HG03432 (cell line): ENCODE measurements around the gene LEFTY2.
"Not testable (repeated sequence)": the region's sequence is repeated elsewhere in the genome, so short reads cannot be mapped to it uniquely, and the experiment has no call there.

ENCODE experiments used
- ATAC-seq: cut with Tn5 transposase; IDR thresholded peaks from one replicate; pipeline ENCODE4 v1.9.1; 2021; ENCODE audit warnings: mild to moderate bottlenecking, moderate library complexity; ENCODE audit not compliant: unreplicated experiment

LEFTY2 gene

DNA sequence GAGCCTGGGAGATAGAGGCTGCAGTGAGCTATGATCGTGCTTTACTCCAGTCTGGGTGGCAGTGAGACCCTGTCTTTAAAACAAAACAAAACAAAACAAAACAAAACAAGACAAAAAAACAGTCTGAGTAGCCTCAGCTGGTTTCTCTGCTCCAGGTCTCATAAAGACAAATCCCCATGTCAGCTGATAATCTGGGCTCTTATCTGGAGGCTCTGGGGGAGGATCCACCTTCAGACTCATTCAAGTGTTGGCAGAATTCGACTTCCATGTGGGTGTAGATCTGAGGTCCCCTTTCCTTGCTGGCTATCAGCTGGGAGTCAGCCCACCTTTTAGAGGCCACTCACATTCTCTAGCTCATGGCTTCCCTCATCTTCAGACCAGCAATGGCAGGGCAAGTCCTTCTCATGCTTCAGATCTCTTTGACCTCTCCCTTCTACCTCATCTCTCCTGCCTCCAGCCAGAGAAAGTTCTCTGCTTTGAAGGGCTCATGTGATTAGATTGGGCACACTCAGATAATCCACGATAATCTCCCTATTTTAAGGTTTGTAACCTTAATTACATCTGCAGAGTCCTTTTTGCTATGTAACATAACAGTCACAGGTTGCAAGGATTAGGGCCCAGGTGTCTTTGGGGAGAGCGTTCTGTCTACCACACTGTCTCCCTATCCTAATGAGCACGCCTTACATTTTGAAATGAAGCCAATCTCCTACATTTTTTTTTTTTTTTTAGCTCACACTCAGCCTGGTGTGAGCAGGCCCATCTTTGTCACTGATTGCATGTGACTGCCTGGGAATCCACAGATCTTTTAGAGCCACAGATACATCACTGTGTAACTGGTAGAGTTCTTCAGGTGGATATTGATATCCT, 9.5 kb downstream of the LEFTY2 start:
- no peak for ATAC-seq

DNA sequence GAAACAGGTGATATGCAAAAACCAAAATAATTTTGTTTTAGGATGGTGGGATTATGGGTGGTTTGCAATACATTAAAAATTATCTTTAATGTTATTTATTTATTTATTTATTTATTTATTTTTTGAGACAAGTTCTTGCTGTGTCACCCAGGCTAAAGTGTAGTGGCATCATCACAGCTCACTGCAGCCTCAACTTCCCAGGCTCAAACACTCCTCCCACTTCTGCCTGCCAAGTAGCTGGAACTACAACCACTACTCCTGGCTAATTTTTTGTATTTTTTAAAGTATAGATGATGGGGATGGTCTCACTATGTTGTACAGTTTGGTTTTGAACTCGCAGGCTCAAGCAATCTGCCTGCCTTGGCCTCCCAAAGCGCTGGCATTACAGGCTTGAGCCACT, 10.5 kb downstream of the LEFTY2 start:
- no peak for ATAC-seq

DNA sequence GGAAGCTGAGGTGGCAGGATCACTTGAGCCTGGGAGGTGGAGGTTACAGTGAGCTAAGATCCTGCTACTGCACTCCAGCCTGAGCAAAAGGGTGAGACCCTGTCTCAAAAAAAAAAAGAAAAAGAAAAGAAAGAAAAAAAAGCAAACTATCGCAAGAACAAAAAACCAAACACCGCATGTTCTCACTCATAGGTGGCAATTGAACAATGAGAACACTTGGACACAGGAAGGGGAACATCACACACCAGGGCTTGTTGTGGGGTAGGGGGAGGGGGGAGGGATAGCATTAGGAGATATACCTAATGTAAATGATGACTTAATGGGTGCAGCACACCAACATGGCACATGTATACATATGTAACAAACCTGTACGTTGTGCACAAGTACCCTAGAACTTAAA, 11.6 kb downstream of the LEFTY2 start:
- ATAC-seq = not testable (repeated sequence)

DNA sequence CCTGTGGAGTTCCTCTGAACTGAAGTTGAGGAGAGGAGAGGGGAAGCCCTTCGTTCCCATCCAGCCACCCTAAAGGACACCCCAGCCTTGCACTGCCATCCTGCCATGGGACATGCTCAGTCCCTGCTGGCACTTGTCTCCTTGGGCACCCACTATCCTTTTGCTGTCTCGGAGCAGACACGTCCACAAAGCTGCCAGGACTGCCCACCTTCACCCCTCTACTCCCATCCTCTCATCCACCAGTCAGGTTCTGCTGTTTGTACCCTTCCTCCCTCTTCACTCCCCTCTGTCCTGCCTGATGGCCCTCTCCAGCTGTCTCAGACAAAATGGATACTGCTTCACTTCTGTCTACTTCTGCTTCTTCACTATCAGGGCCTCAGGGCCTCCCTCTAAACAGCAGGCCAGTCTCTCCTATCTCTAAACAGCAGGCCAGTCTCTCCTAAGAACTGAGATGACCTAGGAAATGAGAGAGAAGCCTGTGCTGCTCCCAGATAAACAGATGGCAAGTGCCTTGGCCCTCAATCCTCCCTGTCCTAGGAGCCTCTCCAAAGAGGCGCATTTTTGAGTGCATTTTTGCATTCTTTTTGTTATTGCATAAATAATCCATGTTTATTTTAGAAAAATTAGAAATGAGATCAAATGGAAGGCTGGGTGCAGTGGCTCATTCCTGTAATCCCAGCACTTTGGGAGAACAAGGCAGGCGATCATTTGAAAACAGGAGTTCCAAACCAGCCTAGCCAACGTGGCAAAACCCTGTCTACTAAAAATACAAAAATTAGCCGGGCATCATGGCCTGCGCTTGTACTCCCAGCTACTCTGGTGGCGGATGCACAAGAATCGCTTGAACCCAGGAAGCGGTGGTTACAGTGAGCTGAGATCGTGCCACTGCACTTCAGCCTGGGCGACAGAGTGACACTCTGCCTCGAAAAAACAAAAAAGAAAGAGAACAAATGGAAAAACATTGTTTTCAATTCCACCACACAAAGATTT, 12.5 kb downstream of the LEFTY2 start:
- ATAC-seq = no peak

DNA sequence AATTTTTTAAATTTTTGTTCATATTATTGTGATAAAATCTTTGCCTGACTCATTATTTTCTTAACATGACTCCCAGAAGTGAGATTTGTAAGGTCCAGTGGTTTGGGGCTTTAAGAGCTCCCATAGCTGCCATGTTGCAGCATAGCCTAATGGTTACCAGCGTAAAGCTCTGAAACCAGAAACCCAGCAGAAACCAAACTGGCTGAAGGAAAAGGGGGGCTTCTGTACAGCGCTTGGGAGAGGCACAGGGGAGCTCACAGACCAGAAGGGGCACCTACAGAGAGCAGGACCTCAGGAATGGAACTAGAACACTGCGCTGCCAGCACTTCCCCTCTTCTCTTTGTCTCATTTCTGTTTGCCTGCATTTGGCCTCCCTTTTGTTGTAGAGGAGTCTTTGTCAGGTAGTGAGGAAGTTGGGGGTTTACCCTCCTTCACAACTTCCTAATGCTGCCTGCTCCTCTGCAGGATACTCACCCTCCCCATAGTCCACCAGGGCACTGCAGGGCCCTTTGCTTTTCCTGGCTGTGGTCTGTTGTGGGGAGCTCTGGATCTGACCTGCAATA, 14.4 kb downstream of the LEFTY2 start:
- no peak for ATAC-seq

DNA sequence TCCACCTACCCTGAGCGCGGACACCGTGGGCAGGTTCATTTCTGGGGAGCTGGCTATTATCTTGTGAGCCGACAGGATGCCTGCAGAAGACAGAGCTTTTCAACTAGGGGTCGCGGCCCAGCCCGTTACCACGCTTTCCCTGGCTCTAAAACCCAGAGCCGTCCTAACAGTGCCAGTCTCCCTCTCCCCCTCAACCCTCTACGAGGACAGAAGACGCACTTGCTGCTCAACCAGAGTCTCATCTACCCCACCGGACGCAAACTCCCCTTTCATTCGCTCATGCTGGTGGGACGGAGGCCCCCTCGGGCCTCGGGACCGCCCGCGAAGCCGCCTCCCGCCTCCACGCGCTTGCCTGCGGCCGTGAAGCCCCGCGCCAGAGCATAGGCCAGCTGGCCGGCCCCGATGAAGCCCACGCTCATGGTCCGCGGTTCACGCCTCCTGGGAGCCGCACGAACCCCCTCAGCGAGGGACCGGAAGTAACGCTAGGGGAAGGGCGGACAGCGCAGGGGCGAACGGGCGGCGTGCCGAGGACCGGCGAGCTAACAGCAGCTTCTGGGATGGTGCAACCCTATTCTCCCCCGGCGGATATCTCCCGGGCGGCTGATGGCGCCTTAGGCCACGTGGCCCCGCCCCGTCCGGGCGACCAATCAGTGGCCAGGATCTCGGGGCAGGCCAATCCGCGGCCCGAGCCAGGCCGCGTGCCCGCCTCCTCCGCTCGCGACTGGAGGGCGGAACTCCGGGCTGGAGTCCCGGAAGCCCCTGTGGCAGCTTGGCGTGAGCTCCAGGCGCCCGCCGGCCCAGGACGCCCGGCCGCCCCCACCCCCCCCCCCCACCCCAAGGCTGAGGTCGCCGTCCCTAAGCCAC, 17.1 kb downstream of the LEFTY2 start, which contains the start of gene PYCR2:
TSS of gene PYCR2 (minus strand) at position 559 of the 864 bp plus-strand sequence. CDS start at position 419, 140 bp downstream.
- ATAC-seq = peak; percentile 99

DNA sequence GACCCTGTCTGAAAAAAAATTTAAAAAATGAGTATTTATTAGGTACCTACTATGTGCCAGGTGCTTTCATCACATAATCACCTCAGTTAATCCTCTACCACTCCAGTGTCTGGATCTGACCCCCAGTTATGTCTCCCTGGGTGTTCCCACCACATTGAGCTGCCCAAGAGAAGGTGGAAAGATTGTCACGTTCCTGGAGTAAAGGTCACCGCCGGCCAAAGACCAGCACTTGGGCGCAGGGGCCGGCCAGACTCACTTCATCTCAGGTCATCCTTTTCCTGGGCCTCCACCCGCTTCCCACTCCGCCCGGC, 17.7 kb downstream of the LEFTY2 start:
- no peak for ATAC-seq

DNA sequence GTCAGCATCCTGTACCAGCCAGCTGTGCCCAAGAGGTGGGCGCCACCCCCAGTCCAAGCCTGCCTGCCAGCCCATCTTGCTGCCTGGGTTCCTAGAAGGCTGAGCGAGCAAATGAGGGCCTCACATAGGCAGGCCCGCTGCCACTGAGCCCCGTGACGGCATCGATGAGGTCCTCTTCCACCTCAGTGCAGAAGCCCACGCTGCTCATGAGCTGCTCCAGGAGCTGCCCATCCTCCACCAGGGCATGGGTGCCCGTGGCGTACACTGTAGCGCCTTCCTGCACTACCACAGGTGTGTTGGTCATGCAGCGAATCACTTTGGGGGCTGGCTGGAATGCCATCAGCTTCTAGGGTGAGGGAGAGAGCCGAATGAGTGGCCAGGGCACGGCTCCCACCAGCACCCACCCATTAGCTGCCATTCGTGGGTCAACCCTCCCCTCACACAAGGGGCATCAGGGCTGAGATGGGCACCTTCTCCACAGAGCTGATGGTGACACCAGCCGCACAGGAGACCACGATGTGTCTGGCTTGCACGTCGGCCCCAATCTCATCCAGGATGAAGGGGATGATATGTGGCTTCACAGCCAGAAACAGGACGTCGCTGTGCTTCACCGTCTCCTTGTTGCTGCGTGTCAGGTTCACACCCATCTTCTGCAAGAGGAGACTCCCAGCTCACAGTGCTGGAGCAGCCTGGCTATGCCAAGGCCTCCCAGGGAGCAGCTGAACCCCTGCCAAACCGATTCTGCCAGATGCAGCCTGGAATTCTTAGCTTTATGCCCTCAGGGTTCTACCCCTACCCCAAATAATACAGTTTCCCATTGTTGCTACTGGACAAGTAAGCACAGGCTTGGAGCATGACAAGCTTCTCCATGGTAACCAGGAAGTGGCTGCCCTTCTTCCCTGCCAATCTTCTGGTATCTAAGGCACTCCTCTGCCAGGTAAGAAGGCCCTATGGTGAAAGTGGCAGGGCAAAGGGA, 19.0 kb downstream of the LEFTY2 start:
- ATAC-seq = no peak

DNA sequence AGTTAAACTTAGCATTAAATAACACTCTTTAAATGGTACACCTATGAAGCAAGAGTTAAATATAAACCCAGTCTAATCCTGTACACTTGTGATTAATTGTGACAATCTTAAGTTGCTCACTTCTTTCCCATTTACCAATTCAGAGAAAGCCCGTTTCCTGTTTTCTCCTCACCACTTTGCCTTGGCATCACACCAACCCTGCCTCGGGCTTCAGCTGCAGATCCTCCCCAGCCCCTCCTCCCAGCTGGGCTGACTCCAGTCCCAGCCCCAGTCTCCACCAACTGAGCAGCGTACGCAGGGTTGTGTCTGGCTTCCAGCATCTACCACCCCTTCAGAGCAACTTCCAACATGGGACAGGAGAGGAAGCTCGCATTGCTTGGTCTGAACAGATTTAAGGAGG, 21.1 kb downstream of the LEFTY2 start:
- no peak for ATAC-seq

DNA sequence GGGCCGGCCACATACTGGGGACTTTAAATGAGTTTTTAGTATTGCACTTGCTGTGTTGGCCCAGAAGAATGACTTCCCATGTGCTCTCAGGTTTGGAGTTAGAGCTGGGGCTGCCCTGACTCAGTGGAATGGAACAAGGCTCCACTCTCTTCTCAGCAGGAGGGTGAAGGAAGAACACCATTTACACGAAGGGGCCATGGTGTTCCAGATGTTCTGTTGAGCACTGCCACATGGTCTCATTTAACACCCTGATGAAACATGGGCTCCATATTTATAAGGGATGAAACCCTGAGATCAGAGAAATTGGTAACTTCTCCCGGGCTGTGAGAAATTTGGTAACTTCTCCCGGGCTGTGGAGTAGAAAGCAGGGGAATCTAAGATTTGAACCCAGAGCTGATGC, 22.7 kb downstream of the LEFTY2 start:
- no peak for ATAC-seq

DNA sequence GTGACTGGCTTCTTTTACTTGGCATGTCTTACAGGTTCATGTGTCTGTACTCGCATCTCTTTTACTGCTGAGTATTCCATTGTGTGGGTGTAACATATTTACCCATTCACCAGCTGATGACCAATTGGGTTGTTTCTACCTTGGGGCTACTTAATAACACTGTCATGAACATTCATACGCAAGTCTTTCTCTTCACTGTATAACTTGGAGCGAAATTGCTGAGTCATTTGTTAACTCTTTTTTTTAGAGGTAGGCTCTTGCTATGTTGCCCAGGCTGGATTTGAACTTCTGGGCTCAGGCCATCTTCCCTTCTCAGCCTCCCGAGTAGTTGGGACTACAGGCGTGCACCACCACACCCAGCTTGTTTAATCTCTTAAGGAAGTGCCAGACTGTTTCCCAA, 23.5 kb downstream of the LEFTY2 start:
- ATAC-seq = no peak

DNA sequence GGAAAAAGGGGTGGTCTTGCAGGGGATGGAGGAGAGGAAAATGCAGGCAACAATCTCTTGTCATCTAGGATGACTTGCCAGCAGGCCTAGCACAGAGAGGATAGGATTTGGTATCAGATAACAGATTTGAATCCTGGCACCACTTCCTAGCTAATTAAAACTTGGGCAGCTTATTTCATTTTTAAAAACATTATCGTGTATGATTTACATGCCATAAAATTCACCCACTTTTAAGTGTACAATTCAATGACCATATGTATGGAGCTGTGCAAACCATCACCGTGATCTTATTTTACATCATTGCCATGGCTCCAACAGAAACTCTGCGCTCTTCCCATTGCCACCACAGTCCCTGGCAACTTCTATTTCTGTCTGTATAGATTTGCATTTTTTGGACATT, 23.9 kb downstream of the LEFTY2 start:
- ATAC-seq = no peak

DNA sequence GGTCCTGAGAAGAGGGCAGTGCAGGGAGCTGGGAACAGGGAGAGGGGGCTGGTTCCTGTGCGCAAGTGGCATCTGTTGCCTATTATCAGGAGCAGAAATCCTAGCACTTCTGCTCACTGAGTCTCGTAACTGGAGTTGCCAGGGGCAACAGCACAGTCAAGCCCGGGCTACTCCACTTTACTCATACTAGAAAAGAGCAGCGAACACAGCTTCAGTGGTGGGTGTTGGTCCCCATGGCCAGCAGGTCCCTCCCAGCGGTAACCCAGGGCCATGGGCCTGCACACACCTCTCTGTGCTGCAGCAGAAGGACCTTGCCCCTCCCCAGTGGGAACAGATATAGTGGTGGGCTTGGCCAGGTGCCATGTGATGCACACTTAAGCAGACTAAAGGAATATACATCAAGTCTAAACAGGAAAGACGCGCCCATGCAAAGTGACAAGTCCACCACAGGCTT, 25.5 kb downstream of the LEFTY2 start:
- no peak for ATAC-seq

DNA sequence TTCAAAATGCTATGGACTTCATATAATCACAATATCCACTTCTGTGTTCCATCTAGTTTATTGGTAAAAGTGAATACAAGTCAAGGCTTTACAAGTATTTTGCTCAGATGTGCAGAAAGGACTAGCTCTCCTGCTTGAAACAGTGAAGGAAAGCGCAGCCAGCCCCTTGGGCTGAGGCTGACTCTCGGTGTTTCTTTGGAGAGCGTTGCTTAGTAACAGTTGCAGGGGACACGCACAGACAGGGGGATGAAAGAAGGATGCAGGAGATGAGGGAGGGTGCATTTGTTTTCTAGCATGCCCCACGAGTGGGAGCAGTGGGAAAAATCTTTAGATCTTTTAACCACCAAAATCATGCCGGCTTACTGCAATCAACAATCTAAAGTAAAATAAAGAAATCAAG, 26.1 kb downstream of the LEFTY2 start:
- ATAC-seq = no peak

DNA sequence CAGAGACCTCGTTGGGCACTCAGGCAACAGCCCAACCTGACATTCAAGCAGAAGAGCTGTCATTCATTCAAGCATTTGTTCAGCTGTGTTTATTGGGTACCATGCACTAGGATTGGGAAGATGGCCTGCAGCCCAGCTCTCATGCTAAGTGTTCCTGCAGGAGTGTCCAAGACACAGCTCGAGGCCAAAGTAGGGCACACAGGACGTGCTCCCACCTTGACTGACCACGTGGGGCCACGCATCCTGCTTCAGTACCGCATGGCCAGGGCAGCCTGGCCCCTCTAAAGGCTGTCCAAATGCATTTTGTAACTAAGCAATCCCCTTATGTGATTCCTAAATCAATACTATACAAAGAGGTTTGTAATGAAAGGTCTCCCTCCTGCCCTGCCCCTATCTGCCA, 26.6 kb downstream of the LEFTY2 start:
- ATAC-seq = no peak

DNA sequence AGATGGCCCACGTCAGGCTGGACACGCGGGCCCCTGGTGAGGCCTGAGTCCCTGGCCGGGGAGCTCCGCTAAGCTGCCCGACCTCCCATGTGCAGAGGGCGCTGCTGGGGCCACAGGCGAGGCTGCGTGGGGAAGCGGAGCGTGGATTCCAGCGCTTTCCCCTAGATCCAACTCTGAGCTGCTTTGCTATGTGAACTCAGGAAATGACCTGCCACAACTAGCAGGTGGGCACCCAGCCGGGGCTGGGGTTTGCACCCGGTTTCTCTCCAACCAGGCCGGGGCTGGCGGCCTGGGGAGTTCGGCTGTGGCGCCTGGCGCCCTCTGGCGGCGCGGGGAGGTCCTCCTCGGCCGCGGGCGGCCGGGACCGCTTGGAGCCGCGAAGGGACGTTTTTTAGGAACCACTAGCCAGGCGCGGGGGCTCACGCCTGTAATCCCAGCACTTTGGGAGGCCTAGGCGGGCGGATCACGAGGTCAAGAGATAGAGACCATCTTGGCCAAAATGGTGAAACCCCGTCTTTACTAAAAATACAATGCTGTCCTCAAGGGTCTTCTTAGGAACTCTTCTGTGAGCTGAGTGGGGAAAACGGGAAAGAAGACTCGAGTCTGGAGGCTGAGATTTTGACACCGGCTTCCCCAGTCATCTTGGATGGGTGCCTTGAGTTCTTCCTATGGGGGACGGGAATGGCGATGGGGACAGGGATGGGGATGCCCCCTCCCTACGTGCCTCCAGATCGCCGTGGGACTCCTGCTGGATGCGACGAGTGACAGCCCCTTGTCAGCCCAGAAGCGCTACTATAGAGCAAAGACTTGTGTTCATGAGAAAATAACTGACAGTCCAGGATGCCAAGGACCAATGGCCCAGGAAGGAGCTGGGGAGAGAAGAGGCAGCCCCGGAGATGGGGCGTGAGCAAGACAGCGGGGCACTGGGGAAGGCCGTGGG, 29.6 kb downstream of the LEFTY2 start:
- ATAC-seq = peak; percentile 90

DNA sequence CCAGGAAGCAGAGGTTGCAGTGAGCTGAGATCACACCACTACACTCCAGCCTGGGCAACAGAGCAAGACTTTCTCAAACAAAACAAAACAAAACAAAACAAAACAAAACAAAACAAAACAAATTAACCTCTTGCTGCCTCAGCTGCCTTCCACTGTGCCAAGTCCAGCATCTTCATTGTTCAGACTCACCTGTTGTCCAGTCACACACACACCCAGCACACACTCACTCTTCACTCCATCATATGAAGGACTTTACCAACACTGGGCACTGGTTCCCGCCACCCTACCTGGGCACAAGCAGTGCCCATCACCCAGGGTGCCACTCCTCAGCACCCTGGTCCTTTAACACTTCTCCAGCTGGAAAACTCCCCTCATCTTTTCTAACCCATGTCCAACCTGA, 31.5 kb downstream of the LEFTY2 start:
- no peak for ATAC-seq

DNA sequence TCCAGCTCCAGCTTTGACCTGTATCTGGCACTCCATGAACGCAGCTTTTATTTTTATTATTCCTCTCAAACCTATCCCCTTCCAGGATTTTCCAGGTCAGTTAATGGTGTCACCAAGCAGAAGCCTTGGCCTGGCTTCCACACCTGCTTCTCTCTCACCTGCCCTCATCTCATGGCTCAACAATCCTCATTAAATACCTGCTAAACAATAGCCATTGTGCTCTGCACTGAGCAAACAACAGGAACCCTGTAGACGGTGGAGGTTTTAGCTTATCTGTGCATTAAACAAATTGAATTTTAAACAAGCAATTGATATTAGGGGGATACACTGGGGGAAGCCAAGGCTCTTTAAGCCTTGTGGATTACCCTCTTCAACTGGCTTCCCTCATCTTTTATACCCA, 32.2 kb downstream of the LEFTY2 start:
- ATAC-seq = no peak
